ENCODE results near the gene MORN5. TPM values are rescaled to one million over a fixed set of nuclear protein-coding genes. Genes with fewer than 3 reads are reported as not detected.

MORN5 gene
- total RNA-seq, 1 donor from 2014 or later: not detected

DNA sequence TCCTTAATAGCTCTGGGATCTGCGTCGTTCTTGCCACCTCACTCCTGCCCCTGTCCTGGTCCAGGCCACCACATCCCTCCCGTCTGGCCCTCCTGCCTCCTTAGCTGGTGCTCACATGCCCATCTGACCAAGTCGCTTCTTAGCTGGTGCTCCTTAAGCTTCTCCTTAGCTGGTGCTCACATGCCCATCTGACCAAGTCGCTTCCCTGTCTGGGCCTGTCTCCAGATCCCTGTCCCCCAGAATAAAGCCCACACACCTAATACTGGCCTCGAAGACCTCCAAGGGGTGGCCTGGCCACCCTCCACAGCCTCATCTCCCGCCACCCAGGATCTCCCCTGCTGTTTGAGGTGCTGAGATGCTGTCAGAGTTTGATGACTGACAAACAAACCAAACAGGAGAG is 35.2 kb upstream of the MORN5 start:
- peak; percentile 71 for DNase-seq (ENCODE audit: low spot score)

DNA sequence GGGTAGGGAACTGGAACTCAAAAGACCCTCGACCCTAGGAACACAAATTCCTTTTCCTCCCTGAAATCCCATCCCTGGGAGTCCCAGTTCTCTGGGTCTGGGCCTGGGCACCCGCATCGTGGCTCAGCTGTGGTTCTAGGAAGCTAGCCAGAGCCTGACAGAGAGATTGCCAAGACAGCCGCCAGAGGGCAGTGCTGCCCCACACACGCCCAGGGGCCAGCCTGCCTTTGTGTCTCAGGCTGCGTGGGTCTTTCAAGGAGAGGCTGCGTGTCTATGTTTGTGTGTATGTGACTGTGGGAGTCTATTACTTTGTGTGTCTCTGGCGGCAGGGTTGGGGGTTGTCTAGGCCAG is 34.6 kb upstream of the MORN5 start:
- peak; percentile 93 for DNase-seq (ENCODE audit: low spot score)

DNA sequence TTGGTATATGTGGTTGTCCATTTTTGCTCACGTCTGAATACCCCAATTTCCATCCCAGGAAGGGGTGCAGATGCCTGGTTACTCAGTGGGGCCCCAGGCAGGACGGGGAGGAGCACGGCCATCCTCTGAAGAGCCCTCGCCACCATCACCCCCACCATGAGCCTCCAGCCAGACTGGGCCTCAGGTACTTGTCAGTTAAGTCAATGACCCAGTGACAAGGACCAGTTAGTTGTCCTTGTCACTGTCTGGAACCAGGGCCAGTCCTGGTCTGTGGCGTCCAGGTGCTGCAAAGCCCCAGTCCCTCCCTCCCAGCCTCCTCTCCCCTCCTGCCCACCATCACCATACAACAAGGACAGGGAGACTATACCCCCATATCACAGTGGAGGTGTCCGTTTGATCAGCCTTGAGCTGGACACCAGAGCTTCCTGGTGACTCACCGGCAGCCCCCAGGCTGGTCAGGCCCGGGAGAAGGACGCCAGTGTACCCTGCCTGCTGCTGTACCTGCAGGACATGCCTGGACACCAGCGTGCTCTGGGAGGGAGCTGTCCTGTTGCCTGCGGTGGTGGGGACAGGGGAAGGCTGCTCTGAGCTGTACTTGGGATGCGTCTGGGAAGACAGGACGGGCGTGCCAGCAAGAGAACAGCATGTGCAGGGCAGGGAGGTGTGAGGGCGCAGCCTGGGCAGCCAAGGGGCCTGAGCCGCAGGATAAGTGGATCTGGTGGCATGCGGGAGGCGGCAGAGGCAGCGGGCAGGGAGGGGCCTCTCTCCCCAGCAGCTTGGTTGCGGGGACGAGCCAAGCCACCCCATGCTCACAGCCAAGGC is 34.0 kb upstream of the MORN5 start:
- peak; percentile 81 for DNase-seq (ENCODE audit: low spot score)

DNA sequence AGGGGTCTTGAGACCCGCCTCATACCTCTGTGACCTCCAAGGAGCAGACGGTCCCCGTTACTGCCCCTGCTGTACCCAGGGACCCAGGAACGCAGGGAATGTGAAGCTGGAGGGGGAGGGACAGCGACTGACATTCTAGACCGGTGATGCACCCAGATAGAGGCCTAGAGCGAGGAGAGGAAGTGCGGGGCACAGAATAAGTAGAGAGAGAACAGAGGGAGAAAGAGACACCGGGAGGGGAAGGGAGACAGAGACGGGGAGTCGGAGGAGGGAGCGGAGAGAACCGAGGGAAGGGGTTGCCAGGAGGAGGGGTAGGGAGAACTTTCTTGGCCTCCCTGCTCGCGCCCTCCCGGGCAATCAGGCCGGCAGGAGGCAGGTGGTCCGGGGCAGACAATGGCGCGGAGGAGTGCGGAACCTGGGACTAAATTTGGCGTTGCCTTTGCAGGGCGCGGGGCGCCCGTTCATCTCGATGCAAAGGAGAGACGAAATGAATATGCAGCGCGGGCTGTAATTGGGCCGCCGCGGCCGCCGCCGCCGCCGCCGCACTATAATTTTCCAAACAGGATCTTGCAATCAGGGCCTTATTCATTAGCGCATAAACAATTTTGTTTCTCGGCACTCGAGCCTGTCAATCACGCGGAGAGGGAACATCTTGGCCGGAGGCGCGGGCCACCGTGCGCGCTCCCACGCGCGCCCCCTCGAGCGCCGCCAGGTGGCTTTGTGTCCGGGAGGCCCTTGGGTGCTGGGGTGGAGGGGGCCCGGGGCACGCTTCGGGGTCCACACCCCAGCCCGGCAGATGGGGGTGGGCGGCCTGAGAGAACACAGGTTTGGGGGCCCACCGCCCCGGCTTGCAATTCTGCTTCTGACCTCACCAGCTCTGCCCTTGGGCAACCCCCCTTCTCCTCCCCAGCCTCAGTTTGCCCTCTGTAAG is 33.1 kb upstream of the MORN5 start:
- peak; percentile 90 for DNase-seq (ENCODE audit: low spot score)

DNA sequence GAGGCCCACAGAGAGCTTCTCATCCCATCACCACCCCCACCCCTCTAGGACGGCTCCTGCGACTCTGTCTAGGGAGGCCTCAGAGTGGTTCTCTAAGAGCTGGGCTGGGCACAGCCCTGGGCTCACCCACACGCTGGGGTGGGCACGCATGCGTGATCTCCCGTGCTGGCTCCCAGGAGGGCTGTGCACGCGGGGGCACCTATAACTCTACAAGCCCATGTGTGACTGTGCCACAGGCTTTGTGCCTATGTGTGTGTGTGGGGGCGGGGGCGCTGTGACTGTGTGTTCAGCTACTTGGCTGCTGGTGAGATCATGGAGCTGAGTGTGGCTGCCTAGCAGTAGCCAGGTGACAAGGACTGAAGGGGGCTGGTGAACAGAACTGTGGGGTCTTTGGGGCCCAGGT is 32.3 kb upstream of the MORN5 start:
- peak; percentile 71 for DNase-seq (ENCODE audit: low spot score)

DNA sequence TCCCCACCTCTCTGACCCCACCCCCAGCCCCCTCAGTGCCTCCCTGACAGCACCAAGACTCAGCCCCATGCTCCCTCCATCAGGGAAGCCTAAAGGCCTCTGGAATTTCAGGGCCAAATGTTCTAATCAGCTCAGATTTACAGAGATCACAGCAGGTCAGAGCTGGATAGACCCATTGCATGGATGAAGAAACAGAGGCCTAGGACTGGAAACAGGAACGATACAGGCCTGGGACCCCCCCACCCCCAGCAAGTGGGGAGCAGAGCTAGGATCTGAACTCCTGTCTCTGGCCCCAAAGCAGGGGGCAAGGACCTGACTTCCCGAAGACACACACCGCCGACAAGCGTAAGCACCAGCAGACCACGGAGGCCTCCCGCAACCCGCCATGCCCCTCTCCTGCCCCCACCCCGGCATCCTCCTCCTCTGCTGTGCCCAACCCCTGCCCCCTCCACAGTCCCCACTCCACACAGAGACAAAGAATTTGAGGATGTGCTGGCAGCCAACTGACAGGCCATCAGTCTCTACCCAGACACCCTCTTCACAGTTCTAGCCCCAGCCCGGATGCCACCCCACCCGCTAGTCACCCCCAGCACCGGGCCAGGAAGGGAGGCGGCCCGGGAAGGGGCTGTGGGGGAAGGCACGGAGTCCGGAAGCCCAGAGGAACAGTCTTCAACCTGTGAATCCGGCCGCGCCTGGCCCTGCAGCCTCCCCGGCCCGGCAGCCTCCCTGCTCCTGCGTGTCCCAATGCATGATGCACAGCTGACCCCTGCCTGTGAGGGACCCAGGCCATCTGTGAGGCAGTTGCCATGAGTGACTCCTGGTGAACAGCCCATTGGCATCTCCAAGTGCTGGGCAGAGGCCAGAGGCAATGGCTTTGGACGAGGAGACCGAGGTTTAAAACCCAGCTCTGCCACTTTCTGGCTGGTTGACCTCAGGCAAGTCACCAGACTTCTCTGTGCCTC is 31.4 kb upstream of the MORN5 start:
- peak; percentile 89 for DNase-seq (ENCODE audit: low spot score)

DNA sequence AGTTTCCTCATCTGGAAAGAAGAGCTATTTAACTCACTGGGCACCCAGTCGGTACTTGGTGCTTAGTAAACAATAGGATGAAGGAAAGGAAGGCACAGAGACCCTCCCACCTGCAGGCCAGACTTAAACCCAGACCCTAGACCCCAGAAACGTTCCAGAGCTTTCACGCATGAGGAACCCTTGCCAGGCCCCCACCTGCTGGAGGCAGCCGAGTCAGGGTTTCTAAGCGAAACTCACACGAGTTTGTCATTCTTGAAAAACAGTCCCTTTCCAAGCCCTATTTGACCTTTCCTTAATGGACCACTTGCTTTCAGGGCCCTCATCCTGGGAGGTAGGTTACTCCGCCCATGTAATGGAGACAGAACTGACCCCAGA is 30.8 kb upstream of the MORN5 start:
- DNase-seq (ENCODE audit: low spot score): peak; percentile 68

DNA sequence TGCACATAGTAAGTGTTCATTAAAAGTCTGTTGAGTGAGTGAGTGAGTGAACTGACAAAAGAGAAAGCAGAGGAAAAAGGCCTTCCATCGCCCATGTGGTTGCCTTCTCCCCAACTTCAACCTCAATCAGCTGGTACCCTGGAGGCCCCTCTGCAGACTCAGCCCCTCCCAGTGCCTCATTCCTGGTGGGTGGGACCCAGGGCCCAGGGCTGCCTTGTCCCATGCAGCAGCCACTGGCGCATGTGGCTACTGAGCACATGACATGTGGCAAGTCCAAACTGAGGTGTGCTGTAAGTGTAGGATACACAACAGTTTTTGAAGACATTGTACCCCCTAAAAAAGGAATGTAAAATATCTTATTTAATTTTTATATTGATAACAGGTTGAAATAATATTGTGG is 29.7 kb upstream of the MORN5 start:
- DNase-seq (ENCODE audit: low spot score): peak; percentile 64

DNA sequence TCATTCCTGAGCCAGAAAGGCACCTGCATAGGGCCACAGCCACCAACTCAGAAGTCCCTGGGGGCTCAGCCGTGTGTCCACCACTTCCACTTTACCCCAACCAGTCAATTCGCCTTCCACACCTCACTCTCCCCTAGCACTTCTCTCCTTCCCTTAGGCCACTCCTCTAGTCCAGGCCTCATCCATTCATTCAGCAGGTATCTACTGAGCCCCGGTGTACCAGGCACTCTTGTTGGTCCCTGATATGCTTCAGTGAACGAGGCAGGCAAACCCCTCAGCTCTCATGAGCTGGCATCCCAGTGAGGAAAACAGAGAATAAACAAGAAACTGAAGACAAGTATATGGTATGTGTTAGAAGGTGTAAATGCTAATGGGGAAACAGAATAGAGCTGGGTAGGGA is 28.9 kb upstream of the MORN5 start:
- peak; percentile 51 for DNase-seq (ENCODE audit: low spot score)

DNA sequence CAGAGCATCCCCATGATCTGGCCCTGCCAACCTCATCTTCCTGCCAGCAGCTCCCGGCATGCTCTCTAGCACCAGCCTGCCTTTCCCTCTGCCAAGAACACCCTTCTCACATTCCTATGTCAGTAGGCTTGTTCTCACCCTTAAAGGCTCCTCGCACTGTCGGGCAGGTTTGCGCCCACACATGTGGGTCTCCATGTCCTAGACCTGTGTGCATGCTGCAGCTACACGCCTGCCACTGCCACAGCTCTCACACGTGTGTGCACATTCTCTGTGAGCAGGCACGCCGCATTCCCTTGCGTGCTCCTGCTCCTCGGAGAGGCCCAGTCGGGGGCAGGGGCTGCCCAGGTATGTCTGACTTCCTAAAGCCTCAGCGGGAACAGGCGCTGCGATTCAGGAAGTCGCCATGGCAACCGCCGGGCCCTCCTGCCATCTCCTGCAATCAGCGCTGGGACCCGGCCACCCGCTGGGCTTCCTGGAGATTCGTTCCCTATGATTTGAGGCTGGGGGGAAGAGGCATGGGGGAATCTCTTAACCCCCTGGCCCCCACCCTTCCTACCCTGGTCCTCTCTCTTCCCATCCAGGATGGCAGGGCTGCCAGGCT is 28.2 kb upstream of the MORN5 start:
- DNase-seq (ENCODE audit: low spot score): peak; percentile 89

DNA sequence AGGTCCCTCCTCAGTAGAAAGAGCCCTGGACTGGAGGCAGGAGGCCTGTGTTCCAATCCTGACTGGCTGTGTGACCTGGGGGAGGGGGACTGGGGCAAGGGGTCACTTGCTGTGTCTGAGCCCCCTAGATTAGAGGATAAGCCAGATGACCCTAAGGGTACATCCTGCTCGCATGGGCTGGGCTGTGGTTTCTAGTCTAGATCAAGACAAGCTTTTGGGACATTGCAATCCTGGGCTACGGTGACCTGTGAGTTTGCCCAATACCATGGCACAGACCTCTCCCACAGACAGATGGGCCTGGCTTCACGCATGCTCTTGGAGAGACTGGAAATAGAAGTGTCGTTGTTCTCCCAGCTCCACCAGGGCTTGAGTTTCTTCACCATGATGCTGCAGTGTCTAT is 27.2 kb upstream of the MORN5 start:
- peak; percentile 69 for DNase-seq (ENCODE audit: low spot score)

DNA sequence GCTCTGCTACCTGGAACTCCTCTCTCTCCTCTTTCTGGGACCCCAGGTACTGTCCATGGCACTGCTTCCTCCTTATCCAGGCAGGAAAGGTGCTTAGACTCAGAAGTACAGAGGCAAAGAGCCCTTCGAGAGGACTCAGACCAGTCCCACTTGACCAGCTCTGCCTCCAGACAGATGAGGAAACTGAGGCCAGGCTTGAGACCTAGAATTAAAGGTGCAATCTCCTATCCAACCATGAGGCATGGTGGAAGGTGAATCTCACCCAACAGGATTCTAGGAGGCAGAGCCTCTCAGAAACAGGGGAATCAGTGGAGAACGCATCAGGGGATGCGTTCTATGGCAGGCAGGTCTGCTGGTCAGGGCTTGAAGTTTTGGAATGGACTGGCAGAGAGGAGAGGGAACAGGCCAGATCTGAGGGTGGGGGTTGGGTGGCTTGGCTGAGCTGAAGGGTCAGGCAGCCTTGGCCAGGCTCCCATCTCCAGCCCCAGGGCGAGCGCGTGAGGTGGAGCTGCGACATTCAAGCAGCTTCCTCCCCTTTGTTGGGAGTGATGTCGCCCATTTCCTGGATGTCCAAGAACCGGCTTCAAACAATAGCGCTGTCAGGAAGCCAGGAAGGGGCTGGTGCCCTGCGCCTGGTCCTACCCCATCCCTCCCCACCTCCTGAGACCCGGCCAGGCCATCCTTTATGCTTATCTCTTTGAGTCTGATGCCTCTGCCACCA is 26.3 kb upstream of the MORN5 start:
- peak; percentile 87 for DNase-seq (ENCODE audit: low spot score)

DNA sequence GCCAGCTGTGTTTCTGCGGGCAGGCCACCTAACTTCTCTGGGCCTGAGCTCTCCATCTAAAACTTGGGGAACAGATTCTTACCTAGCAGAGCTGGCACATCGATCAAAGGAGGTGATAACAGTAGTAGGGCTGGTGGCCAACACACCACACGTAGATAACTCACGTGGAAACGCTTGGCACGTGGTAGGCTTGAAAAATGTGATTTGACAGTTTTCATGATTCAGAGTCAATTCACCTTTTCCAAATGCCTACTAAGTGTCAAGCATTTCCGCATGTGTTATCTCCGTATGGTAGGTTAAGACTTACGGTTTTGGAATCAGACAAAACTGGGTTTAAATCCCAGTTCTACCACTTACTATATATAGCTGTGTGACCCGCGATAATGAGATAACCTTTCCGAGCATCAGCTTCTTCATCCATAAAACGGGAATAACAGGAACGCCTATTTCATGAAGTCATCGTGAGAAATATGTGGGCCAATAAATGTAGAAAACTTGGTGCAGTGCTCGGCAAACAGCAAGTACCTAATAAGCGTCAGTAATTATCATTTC is 25.6 kb upstream of the MORN5 start:
- DNase-seq (ENCODE audit: low spot score): no peak

DNA sequence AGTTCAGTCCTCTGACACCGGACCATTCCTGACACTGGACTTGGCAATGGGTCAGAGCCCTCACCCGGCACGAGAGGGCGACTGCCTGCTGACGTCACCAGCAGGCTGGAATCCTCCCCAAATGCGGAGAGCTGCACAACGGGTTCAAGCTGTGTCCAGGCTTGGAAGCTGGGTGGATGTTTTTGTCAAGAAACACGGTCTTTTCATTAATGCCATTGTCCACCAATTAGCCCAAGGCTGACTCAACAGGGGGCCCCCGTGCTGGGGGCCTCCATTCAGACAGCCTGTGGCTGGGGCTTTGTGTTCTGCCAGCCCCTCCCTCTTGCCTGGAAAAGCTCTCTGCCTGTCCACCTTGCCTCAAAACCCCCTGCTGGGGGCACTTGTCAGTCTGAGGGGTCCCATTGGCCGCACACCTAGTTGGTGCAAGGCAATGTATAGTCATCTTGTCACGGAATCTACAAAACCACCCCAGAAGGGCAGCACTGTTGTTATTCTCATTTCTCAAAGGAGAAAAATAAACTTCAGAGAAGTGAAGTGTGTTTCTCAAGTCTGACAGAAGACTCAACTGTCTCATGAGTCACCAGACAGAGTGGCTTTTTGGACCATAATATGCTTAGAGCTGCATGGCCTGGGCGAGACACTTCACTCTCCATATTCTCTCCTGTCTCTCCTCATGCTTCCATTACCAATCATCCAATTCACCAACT is 24.7 kb upstream of the MORN5 start:
- peak; percentile 68 for DNase-seq (ENCODE audit: low spot score)

DNA sequence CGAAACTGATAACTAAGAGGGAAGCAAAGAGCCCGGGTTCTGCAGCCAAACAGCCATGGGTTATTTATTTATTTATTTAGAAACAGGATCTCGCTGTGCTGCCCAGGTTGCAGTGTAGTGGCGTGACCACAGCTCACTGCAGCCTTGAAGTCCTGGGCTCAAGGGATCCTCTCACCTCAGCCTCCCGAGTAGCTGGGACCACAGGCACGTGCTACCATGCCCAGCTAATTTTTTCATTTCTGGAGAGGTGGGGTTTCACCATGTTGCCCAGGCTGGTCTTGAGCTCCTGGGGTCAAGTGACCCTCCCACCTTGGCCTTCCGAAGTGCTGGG is 24.2 kb upstream of the MORN5 start:
- no peak for DNase-seq (ENCODE audit: low spot score)

DNA sequence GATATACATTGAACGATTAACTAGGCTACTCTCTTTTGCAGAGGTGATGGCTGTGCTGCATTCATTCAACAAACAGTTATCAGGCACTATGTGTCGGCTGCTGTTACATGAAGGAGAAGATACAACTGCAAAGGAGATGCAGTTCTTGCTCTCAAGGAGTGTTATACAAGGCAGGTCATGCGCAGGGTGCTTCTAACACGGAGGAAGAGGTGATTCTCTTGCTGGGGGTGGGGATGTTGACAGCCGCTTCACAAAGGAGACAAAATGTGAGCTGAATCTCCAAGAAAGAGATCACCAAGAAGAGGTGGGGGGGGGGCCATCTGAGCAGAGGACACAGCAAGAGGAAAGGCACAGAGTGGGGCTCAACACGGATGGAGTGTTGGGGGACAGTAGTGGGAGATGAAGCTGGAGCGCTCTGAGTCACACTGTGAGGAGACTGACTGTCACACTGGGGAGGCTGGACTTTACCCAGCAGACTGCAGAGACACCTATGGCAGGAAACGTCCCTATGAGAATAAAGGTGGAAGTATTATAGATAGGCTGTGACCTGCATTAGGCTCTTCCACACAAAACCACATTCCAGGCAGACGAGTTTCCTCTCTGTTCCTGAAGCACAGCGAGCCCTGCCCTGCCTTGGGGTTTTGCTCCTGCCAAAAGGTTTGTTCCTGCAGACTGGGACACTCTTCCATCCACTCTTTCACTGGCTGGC is 21.0 kb upstream of the MORN5 start:
- no peak for DNase-seq (ENCODE audit: low spot score)

DNA sequence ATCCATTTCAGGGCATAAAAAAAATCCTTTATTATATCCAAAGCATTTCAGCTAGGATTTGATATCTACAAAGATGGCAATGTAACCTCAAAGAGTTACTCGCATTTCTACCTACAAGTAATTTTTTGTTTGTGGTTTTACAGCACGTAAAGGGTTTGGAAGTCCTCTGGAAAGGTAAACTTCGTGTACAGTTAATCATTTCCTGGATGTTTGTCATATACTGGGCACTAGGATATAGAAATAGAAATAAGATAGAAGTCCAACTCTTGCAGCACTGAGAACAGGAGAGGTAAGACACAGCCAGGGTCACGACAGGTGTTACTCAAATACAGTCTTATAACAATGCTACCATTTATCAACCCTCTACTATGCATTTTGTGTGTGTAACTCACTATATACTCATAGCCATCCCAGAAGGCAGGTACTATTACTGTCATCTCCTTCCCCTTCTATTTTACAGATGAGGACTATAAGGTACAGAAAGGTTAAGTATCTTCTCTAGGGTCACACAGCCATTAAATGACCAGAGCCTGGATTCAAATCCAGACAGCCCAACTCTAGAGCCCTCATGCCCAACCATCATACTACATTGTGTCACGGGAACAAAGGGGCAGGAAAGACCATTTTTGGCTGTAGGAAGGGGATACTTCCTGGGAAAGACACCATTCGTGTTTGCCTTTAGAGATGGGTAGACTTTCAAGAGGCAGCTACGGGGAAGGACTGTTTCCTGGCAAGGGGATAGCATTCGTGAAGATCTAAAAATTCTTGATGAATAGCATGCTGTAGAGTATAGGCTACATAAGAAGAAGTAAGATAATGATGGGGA is 19.1 kb upstream of the MORN5 start:
- no peak for DNase-seq (ENCODE audit: low spot score)

DNA sequence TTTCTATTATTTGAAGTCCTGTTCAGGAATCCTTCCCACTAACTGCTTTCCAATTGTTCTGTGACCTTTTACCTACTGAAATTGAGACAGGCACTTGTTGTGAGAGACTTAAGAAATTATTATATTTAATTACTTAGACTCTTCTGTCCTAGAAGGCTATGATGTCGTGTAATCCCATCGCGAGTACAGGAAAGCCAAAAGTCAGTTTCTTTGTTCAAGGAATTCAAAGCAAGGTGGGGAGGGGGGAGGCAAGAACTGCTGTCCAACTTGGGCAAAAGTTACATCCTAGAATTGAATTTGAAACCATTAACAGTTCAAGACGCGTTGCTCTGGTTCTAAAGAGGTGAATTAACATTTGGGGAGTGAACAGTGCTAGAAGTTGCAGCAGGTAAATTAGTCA is 18.0 kb upstream of the MORN5 start:
- DNase-seq (ENCODE audit: low spot score): no peak
